HCT116 (cell line): ENCODE data around the gene ZSCAN5A. TPM values are rescaled to one million over a fixed set of nuclear protein-coding genes. Genes with fewer than 3 reads are reported as not detected.

Experiments
- ATAC-seq: fragments of 200-7000 bp; cut with Tn5 transposase; 2 replicates; pipeline ENCODE4 v1.9.1; 2020; ENCODE audit warnings: mild to moderate bottlenecking, moderate library complexity
- BruUV-seq: library from RNA; stranded (reverse); fragments of 400-500 nt; replicated peaks from 2 replicates; lab custom pipeline; 2021; lab: Mats Ljungman, UMichigan
- CTCF ChIA-PET: fragments of 300-600 bp; sonication (Branson Sonifier 250); formaldehyde crosslinking; loops from one replicate; lab custom pipeline; 2021; ENCODE audit warnings: antibody characterized with exemption; lab: Charles Lee
- POLR2A ChIA-PET: fragments of 300-600, 350-600 bp; sonication (Branson Sonifier 250); formaldehyde crosslinking; loops from one replicate; lab custom pipeline; 2021; ENCODE audit warnings: antibody characterized with exemption; lab: Charles Lee
- RAD21 ChIA-PET, 2 experiments: fragments of 300-600 bp; sonication (Branson Sonifier 250); formaldehyde crosslinking; loops; one replicate each; lab custom pipeline; 2023; ENCODE audit warnings: low total read pairs in 2 of 2; ENCODE audit not compliant: uncharacterized antibody in 2 of 2, unreplicated experiment in 2 of 2, low non-redundant PET in 1 of 2; lab: Charles Lee
- DNase-seq: peaks from one replicate; pipeline ENCODE4 v3.0.0-alpha.2; 2010; ENCODE audit warnings: low read depth, low spot score
- H2AFZ ChIP-seq: fragments of 200-600 bp; shearing (Covaris generic), sonication (generic); 2 replicates; pipeline ENCODE4 v1.6.1; 2017; ENCODE audit warnings: low read depth, mixed run types, mixed read lengths, antibody characterized with exemption, low read length; ENCODE audit not compliant: poor library complexity, severe bottlenecking
- H3K27ac ChIP-seq: 2 replicates; pipeline ENCODE4 v1.5.1; 2012; ENCODE audit warnings: low read depth, low read length
- H3K27me3 ChIP-seq: fragments of 200-600 bp; sonication (generic); 2 replicates; pipeline ENCODE4 v1.6.1; 2016; ENCODE audit warnings: mixed run types, low read length, mixed read lengths; ENCODE audit not compliant: insufficient read depth
- H3K36me3 ChIP-seq, 2 experiments: fragments of 200-500 bp in 1 of 2; fragments of 200-600 bp in 1 of 2; sonication (Bioruptor generic) in 1 of 2; sonication (generic) in 1 of 2; 2 replicates each; pipeline versions ENCODE4 v1.5.1 to v1.6.1; 2014 to 2016; ENCODE audit warnings: low read length in 2 of 2, inconsistent platforms in 1 of 2, mixed read lengths in 1 of 2, mixed run types in 1 of 2; ENCODE audit not compliant: insufficient read depth in 2 of 2, control insufficient read depth in 1 of 2
- H3K4me1 ChIP-seq, 2 experiments: fragments of 200-600 bp in 1 of 2; sonication (generic) in 1 of 2; 2 replicates each; pipeline versions ENCODE4 v1.5.1 to v1.6.1; 2012 to 2017; ENCODE audit warnings: low read length in 2 of 2, inconsistent platforms in 1 of 2, mild to moderate bottlenecking in 1 of 2, mixed read lengths in 1 of 2, mixed run types in 1 of 2, moderate library complexity in 1 of 2; ENCODE audit not compliant: insufficient read depth in 2 of 2, control insufficient read depth in 1 of 2
- H3K4me2 ChIP-seq: fragments of 200-600 bp; sonication (generic); 2 replicates; pipeline ENCODE4 v1.6.1; 2017; ENCODE audit warnings: mixed run types, low read length, mixed read lengths
- H3K4me3 ChIP-seq, 2 experiments: fragments of 200-600 bp in 1 of 2; sonication (generic) in 1 of 2; replicated peaks in 1 of 2; 2 replicates each; pipeline ENCODE4 v1.5.1; 2011 to 2016; ENCODE audit warnings: low read length in 2 of 2, control low read depth in 1 of 2, low read depth in 1 of 2, mild to moderate bottlenecking in 1 of 2, mixed read lengths in 1 of 2, mixed run types in 1 of 2
- H3K79me2 ChIP-seq: fragments of 200-600 bp; sonication (generic); 2 replicates; pipeline ENCODE4 v1.6.1; 2017; ENCODE audit warnings: mild to moderate bottlenecking, mixed run types, low read length, moderate library complexity, mixed read lengths; ENCODE audit not compliant: insufficient read depth
- H3K9ac ChIP-seq: fragments of 200-600 bp; sonication (generic); 2 replicates; pipeline ENCODE4 v1.6.1; 2016; ENCODE audit warnings: low read length, mixed read lengths
- H3K9me2 ChIP-seq: fragments of 200-600 bp; sonication (generic), shearing (Covaris generic); 2 replicates; pipeline ENCODE4 v1.6.1; 2017; ENCODE audit warnings: mixed run types, mild to moderate bottlenecking, moderate library complexity; ENCODE audit not compliant: insufficient read depth
- H3K9me3 ChIP-seq, 2 experiments: fragments of 200-500 bp in 1 of 2; fragments of 200-600 bp in 1 of 2; sonication (Bioruptor generic) in 1 of 2; sonication (generic) in 1 of 2; 2 replicates each; pipeline ENCODE4 v1.6.1; 2014 to 2017; ENCODE audit warnings: low read length in 2 of 2, mixed read lengths in 2 of 2, inconsistent platforms in 1 of 2, low read depth in 1 of 2, mild to moderate bottlenecking in 1 of 2, mixed run types in 1 of 2, moderate library complexity in 1 of 2; ENCODE audit not compliant: control insufficient read depth in 1 of 2, insufficient read depth in 1 of 2
- H4K20me1 ChIP-seq: fragments of 200-600 bp; sonication (generic), shearing (Covaris generic); 2 replicates; pipeline ENCODE4 v1.6.1; 2017; ENCODE audit warnings: mixed run types, mild to moderate bottlenecking, moderate library complexity; ENCODE audit not compliant: insufficient read depth
- CTCF ChIP-seq, 3 experiments: fragments of 200-600 bp in 1 of 3; sonication (generic) in 1 of 3; IDR thresholded peaks in 2 of 3; conservative IDR thresholded peaks in 1 of 3; 2 replicates each; pipeline ENCODE4 v1.5.1; 2012 to 2017; ENCODE audit warnings: low read depth in 2 of 3, low read length in 2 of 3, antibody characterized with exemption in 1 of 3, borderline replicate concordance in 1 of 3, control low read depth in 1 of 3, mild to moderate bottlenecking in 1 of 3, mixed read lengths in 1 of 3, mixed run types in 1 of 3, moderate library complexity in 1 of 3; ENCODE audit not compliant: insufficient read depth in 1 of 3
- YY1 ChIP-seq: IDR thresholded peaks from 2 replicates; pipeline ENCODE4 v1.6.1; 2011; ENCODE audit warnings: low read length, low read depth, moderate library complexity, mild to moderate bottlenecking; ENCODE audit not compliant: insufficient replicate concordance; ENCODE audit errors: extremely low read depth
- ZBTB33 ChIP-seq: IDR thresholded peaks from 2 replicates; pipeline ENCODE4 v1.6.1; 2011; ENCODE audit warnings: mild to moderate bottlenecking, low read length, moderate library complexity; ENCODE audit not compliant: insufficient replicate concordance; ENCODE audit errors: extremely low read depth
- intact Hi-C: fragments of 100-400 bp; cut with micrococcal nuclease; formaldehyde crosslinking; loops from 2 replicates; pipeline ENCODE4 v1.10.0; 2022
- total RNA-seq: library from RNA; stranded (reverse); gene quantifications from one replicate; pipeline ENCODE4 v1.2.1, GENCODE V29; 2021; ENCODE audit not compliant: unreplicated experiment

ZSCAN5A gene
- total RNA-seq, 1 experiment from 2014 or later: 9.2 TPM

- intact Hi-C loops: no loop called here
- RAD21 ChIA-PET: no interaction called here
- H3K27me3 ChIP-seq: no peaks in the 10 kb centered on the region
- no peak overlapping the region for H3K27ac ChIP-seq
- DNase-seq: no peak
- no peak overlapping the region for H3K9ac ChIP-seq
- H2AFZ ChIP-seq: no peak overlapping the region
- no peak overlapping the region for H3K4me3 ChIP-seq
- POLR2A ChIA-PET: no interaction called here
- H3K36me3 ChIP-seq: no peaks in the 10 kb centered on the region; a peak in 2 of 4 replicates
- no TSS peak for BruUV-seq
- H3K4me1 ChIP-seq: no peaks in the 10 kb centered on the region
- CTCF ChIA-PET: no interaction called here
- H4K20me1 ChIP-seq: no peaks in the 10 kb centered on the region
- no peak overlapping the region for H3K4me2 ChIP-seq
- no peaks in the 10 kb centered on the region for H3K9me3 ChIP-seq
- H3K79me2 ChIP-seq: no peaks in the 10 kb centered on the region
- no peaks in the 10 kb centered on the region for H3K9me2 ChIP-seq
- no peak for ATAC-seq
- TF ChIP-seq YY1 (no peak), CTCF (IDR thresholded peaks at IDR 0.05 in 2 of 3, conservative IDR thresholded peaks at IDR 0.05 in 1 of 3; ENCODE audit: borderline replicate concordance in 1 of 3, insufficient read depth in 1 of 3, low read depth in 2 of 3, low read length in 2 of 3) (no peak), ZBTB33 (no peak)
These were observed 10.4 kb downstream of the ZSCAN5A start for GRCh38 chr19:56304243-56304642.
